Esophagus muscularis mucosa (tissue), 4 donors: ENCODE measurements around the gene HPD. TPM values are rescaled to one million over a fixed set of nuclear protein-coding genes. Genes with fewer than 3 reads are reported as not detected.
"Not testable (repeated sequence)": the region's sequence is repeated elsewhere in the genome, so short reads cannot be mapped to it uniquely, and the experiment has no call there.

Source experiments
- DNase-seq: peaks from one replicate; pipeline ENCODE4 v3.0.0-alpha.2; 2017; ENCODE audit errors: extremely low spot score
- H3K27ac ChIP-seq, 4 donors: fragments of 200-600 bp; sonication (generic); replicated peaks in 1 of 4; 1 replicate in 3 of 4; 2 replicates in 1 of 4; pipeline ENCODE4 v1.5.1; 2016 to 2019; ENCODE audit warnings: mild to moderate bottlenecking in 1 of 4
- H3K27me3 ChIP-seq, 4 donors: fragments of 200-600 bp; sonication (generic); one replicate each; pipeline versions ENCODE4 v1.5.1 to v1.6.0; 2016 to 2019
- H3K36me3 ChIP-seq, 4 donors: fragments of 200-600 bp; sonication (generic); one replicate each; pipeline ENCODE4 v1.5.1; 2016 to 2019
- H3K4me1 ChIP-seq, 4 donors: fragments of 200-600 bp; sonication (generic); one replicate each; pipeline ENCODE4 v1.5.1; 2016 to 2019
- H3K4me3 ChIP-seq, 4 donors: fragments of 200-600 bp; sonication (generic); 1 replicate in 2 of 4; 2 replicates in 2 of 4; pipeline ENCODE4 v1.5.1; 2016 to 2019; ENCODE audit warnings: mild to moderate bottlenecking in 4 of 4, moderate library complexity in 1 of 4
- H3K9me3 ChIP-seq, 4 donors: fragments of 200-600 bp; sonication (generic); 1 replicate in 3 of 4; 2 replicates in 1 of 4; pipeline ENCODE4 v1.5.1; 2016 to 2019
- CTCF ChIP-seq, 3 experiments: fragments of 200-600 bp in 2 of 3; fragments of 450-650 bp in 1 of 3; sonication (generic) in 2 of 3; IDR thresholded peaks; one replicate each; pipeline ENCODE4 v1.5.1; 2017 to 2019; ENCODE audit warnings: antibody characterized with exemption in 3 of 3, mild to moderate bottlenecking in 2 of 3, moderate library complexity in 1 of 3
- EP300 ChIP-seq: sonication (generic); formaldehyde crosslinking; IDR thresholded peaks from one replicate; pipeline ENCODE4 v1.6.1; 2017; ENCODE audit warnings: antibody characterized with exemption
- POLR2A ChIP-seq: fragments of 450-650 bp; IDR thresholded peaks from one replicate; pipeline ENCODE4 v1.6.1; 2017; ENCODE audit warnings: antibody characterized with exemption, moderate library complexity, mild to moderate bottlenecking, low read depth
- POLR2AphosphoS5 ChIP-seq, 2 donors: sonication (generic); formaldehyde crosslinking; IDR thresholded peaks; one replicate each; pipeline ENCODE4 v1.6.1; 2017; ENCODE audit warnings: antibody characterized with exemption in 2 of 2
- WGBS: methylation state at CpG from one replicate; pipeline ENCODE4 v1.1.5; 2018; 5-methylcytosine and 5-hydroxymethylcytosine counted together
- intact Hi-C: fragments of 100-400 bp; cut with DNase I; formaldehyde crosslinking; loops from one replicate; pipeline ENCODE4 v1.15.1; 2023
- total RNA-seq, 4 donors: library from RNA; depleted of rRNA; stranded (reverse); fragments of >200 nt; gene quantifications; one replicate each; pipeline versions ENCODE4 v1.1.0 to v1.2.1, GENCODE V29; 2016

The HPD gene
- total RNA-seq, 4 donors from 2014 or later: 0.65 to 3.3 (median 1.3) TPM

- no peaks in the 10 kb centered on the region for H3K36me3 ChIP-seq
- intact Hi-C loops: no loop called here
- DNase-seq: no peak
- peak overlapping the region in 3 of 4 donors; percentile 78 to 86 (median 80) for H3K27ac ChIP-seq
- H3K4me1 ChIP-seq: peaks cover 15 to 31% (median 25%) of the 10 kb centered on the region in 4 donors
- H3K27me3 ChIP-seq: no peaks in the 10 kb centered on the region
- no peaks in the 10 kb centered on the region for H3K9me3 ChIP-seq
- TF ChIP-seq POLR2AphosphoS5 (IDR thresholded peaks at IDR 0.05) (no peak), POLR2A (no peak), EP300 (no peak), CTCF (IDR thresholded peaks at IDR 0.05) (no peak)
- no peak overlapping the region for H3K4me3 ChIP-seq
- 82% methylated on average over 8 of the region's 11 CpGs for WGBS
Measured at GRCh38 chr12:121857322-121858246, 1.1 kb downstream of the HPD start.

- intact Hi-C loops: not testable (repeated sequence)
Measured at GRCh38 chr12:121852392-121852791, 6.3 kb downstream of the HPD start.

DNA sequence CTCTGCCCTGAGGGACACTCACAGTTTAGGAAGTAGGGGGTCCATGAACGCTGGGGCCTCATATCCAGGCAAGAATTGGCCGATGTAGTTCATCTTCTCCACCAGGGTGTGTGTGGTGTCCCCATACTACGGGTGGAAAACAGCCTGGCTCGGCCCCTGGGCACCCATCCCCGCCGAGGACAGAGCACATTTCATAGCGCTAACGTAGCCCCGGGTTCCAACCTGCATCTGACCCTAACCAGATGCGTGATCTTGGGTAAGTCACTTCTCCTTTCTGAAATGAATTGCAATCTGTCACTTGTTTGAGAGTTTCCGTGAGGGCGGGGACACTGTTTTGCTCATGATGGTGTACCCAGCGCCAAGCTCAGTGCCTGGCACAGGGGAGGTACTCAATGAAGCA, 9.0 kb downstream of the HPD start:
- WGBS: 86% methylated on average over 13 of the region's 13 CpGs
- intact Hi-C loops: no loop called here
- no peaks in the 10 kb centered on the region for H3K27me3 ChIP-seq
- H3K36me3 ChIP-seq: no peaks in the 10 kb centered on the region
- DNase-seq: no peak
- H3K9me3 ChIP-seq: no peaks in the 10 kb centered on the region
- TF ChIP-seq CTCF (IDR thresholded peaks at IDR 0.05) (no peak), POLR2A (no peak), EP300 (no peak), POLR2AphosphoS5 (IDR thresholded peaks at IDR 0.05) (no peak)
- H3K4me3 ChIP-seq: no peak overlapping the region
- H3K27ac ChIP-seq: no peak overlapping the region
- no peaks in the 10 kb centered on the region for H3K4me1 ChIP-seq

More at GRCh38 chr12:121852392-121852791, 6.3 kb downstream of the HPD start:
- 59% methylated on average over 3 of the region's 3 CpGs for WGBS
- not testable (repeated sequence) for DNase-seq, H3K4me1 ChIP-seq, H3K27ac ChIP-seq, H3K27me3 ChIP-seq, H3K9me3 ChIP-seq, H3K36me3 ChIP-seq, H3K4me3 ChIP-seq

- Histone ChIP-seq H3K36me3 (no peaks in the 10 kb centered on the region), H3K4me3 (no peak overlapping the region), H3K4me1 (no peaks in the 10 kb centered on the region), H3K27ac (no peak overlapping the region), H3K9me3 (no peaks in the 10 kb centered on the region), H3K27me3 (no peaks in the 10 kb centered on the region)
- no peak for DNase-seq
- TF ChIP-seq EP300 (no peak), CTCF (IDR thresholded peaks at IDR 0.05) (no peak), POLR2A (no peak), POLR2AphosphoS5 (IDR thresholded peaks at IDR 0.05) (no peak)
- 92% methylated on average over 6 of the region's 6 CpGs for WGBS
- intact Hi-C loops: no loop called here
Measured at GRCh38 chr12:121849211-121849610, 9.4 kb downstream of the HPD start.

DNA sequence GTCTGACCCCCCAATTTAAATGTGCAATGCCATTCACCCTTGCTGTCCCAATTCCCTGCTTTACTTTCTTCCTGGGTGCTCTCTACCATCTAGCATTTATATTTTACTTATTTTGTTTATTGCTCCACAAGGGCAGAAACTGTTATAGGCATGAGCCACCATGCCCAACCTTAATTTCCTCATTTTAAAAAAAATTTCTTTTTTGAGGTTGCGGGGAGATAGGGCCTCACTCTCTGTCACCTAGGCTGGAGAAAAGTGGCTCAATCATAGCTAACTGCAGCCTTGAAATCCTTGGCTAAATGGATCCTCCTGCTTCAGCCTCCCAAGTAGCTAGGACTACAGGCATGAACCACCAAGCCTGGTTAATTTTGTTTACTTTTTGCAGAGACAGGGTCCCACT, 13.0 kb downstream of the HPD start:
- intact Hi-C loops: no loop called here
- TF ChIP-seq EP300: no peak
- no peak for TF ChIP-seq POLR2A
- TF ChIP-seq CTCF (IDR thresholded peaks at IDR 0.05): no peak
- no peak for TF ChIP-seq POLR2AphosphoS5 (IDR thresholded peaks at IDR 0.05)
- no peaks in the 10 kb centered on the region for H3K9me3 ChIP-seq
- no peak overlapping the region for H3K4me3 ChIP-seq
- no peaks in the 10 kb centered on the region for H3K36me3 ChIP-seq
- H3K27me3 ChIP-seq: no peaks in the 10 kb centered on the region
- no peak overlapping the region for H3K27ac ChIP-seq
- DNase-seq: no peak
- 87% methylated on average over 1 of the region's 1 CpG for WGBS
- no peaks in the 10 kb centered on the region for H3K4me1 ChIP-seq
